Ishikawa (cell line): ENCODE measurements around the gene ADAM10.

ENCODE experiments used
- CEBPB ChIP-seq: IDR thresholded peaks from 2 replicates; pipeline ENCODE4 v1.6.1; 2012
- CREB1 ChIP-seq: IDR thresholded peaks from 2 replicates; pipeline ENCODE4 v1.6.1; 2012; ENCODE audit warnings: low read depth
- EGR1 ChIP-seq: IDR thresholded peaks from 2 replicates; pipeline ENCODE4 v1.6.1; 2012
- EP300 ChIP-seq: IDR thresholded peaks from 2 replicates; pipeline ENCODE4 v1.6.1; 2012; ENCODE audit warnings: borderline replicate concordance
- FOXM1 ChIP-seq: IDR thresholded peaks from 2 replicates; pipeline ENCODE4 v1.6.1; 2012; ENCODE audit warnings: low read depth, borderline replicate concordance
- MAX ChIP-seq: IDR thresholded peaks from 2 replicates; pipeline ENCODE4 v1.6.1; 2012
- NFIC ChIP-seq: IDR thresholded peaks from 2 replicates; pipeline ENCODE4 v1.6.1; 2012
- RAD21 ChIP-seq: IDR thresholded peaks from 2 replicates; pipeline ENCODE4 v1.6.1; 2012; ENCODE audit warnings: low read depth
- REST ChIP-seq: IDR thresholded peaks from 2 replicates; pipeline ENCODE4 v1.6.1; 2012; ENCODE audit warnings: low read depth, mild to moderate bottlenecking
- TAF1 ChIP-seq: IDR thresholded peaks from 2 replicates; pipeline ENCODE4 v1.6.1; 2012; ENCODE audit warnings: low read depth, mild to moderate bottlenecking
- TCF12 ChIP-seq: IDR thresholded peaks from 2 replicates; pipeline ENCODE4 v1.6.1; 2012; ENCODE audit warnings: low read depth
- TEAD4 ChIP-seq: IDR thresholded peaks from 2 replicates; pipeline ENCODE4 v1.6.1; 2012
- USF1 ChIP-seq: IDR thresholded peaks from 2 replicates; pipeline ENCODE4 v1.6.1; 2012
- YY1 ChIP-seq: IDR thresholded peaks from 2 replicates; pipeline ENCODE4 v1.6.1; 2012; ENCODE audit warnings: low read depth
- ZBTB7A ChIP-seq: IDR thresholded peaks from 2 replicates; pipeline ENCODE4 v1.6.1; 2012; ENCODE audit warnings: low read depth

Gene ADAM10

GRCh38 chr15:58602823-58603222 lies 146.7 kb downstream of the ADAM10 start:
- no peak for TF ChIP-seq CREB1
- TF ChIP-seq USF1, result no peak
- TF ChIP-seq TAF1, result no peak
- TF ChIP-seq EGR1, result no peak
- TF ChIP-seq NFIC, result no peak
- no peak for TF ChIP-seq CEBPB
- no peak for TF ChIP-seq ZBTB7A
- no peak for TF ChIP-seq MAX
- TF ChIP-seq TCF12, result no peak
- no peak for TF ChIP-seq TEAD4

GRCh38 chr15:58598829-58599210 lies 150.7 kb downstream of the ADAM10 start:
- TF ChIP-seq CEBPB, result no peak
- TF ChIP-seq TCF12, result no peak
- no peak for TF ChIP-seq REST
- no peak for TF ChIP-seq ZBTB7A
- no peak for TF ChIP-seq TAF1
- TF ChIP-seq MAX, result no peak
- no peak for TF ChIP-seq TEAD4
- TF ChIP-seq YY1, result no peak
- no peak for TF ChIP-seq CREB1
- no peak for TF ChIP-seq RAD21

- TF ChIP-seq REST (no peak), TCF12 (no peak), YY1 (no peak), NFIC (no peak), RAD21 (no peak), CEBPB (no peak), TAF1 (no peak), TEAD4 (no peak), EGR1 (no peak), USF1 (no peak), EP300 (no peak), ZBTB7A (no peak), MAX (no peak), FOXM1 (no peak), CREB1 (no peak)
These were observed 151.3 kb downstream of the ADAM10 start for GRCh38 chr15:58597943-58598828.

- TF ChIP-seq CREB1 (no peak), MAX (no peak), USF1 (no peak), CEBPB (no peak), TCF12 (no peak), REST (no peak), EGR1 (no peak), ZBTB7A (no peak), RAD21 (no peak), FOXM1 (no peak), EP300 (no peak), YY1 (no peak), TEAD4 (no peak), NFIC (no peak), TAF1 (no peak)
These were observed 153.8 kb downstream of the ADAM10 start for GRCh38 chr15:58595516-58596263.
